ENCODE measurements around the gene KCNIP4. TPM values are rescaled to one million over a fixed set of nuclear protein-coding genes. Genes with fewer than 3 reads are reported as not detected.

The KCNIP4 gene
- total RNA-seq, 4 donors from 2014 or later = 0.19 to 0.50 (median 0.34) TPM; not detected in 1

- H3K27me3 ChIP-seq = peaks cover 0 to 14% (median 0%) of the 10 kb centered on the region in 4 donors
- DNase-seq (ENCODE audit: extremely low spot score) = no peak
- no peaks in the 10 kb centered on the region for H3K9me3 ChIP-seq
- H3K4me1 ChIP-seq = peaks cover 0 to 13% (median 6%) of the 10 kb centered on the region in 4 donors
- no peak overlapping the region for H3K27ac ChIP-seq (replicated peaks in 1 of 4)
- 53% methylated on average over 4 of the region's 4 CpGs for WGBS
- no peaks in the 10 kb centered on the region for H3K36me3 ChIP-seq
- intact Hi-C loops (cut with DNase I) = no loop called here
- TF ChIP-seq CTCF (IDR thresholded peaks at IDR 0.05) = no peak
- TF ChIP-seq POLR2A (IDR thresholded peaks at IDR 0.05; ENCODE audit: low read depth) = no peak
- TF ChIP-seq POLR2AphosphoS5 (IDR thresholded peaks at IDR 0.05) = no peak
- no peak for TF ChIP-seq EP300 (IDR thresholded peaks at IDR 0.05)
- no peak overlapping the region for H3K4me3 ChIP-seq
Observed at GRCh38 chr4:21953653-21954052, 5.1 kb upstream of the KCNIP4 start.

- Histone ChIP-seq H3K4me1 (peaks cover 0 to 18% (median 14%) of the 10 kb centered on the region in 4 donors), H3K36me3 (no peaks in the 10 kb centered on the region), H3K4me3 (no peak overlapping the region), H3K27ac (replicated peaks in 1 of 4) (no peak overlapping the region), H3K9me3 (no peaks in the 10 kb centered on the region), H3K27me3 (peaks cover 0 to 25% (median 3%) of the 10 kb centered on the region in 4 donors)
- no peak for DNase-seq (ENCODE audit: extremely low spot score)
- intact Hi-C loops (cut with DNase I) = no loop called here
- TF ChIP-seq EP300 (IDR thresholded peaks at IDR 0.05) (no peak), CTCF (IDR thresholded peaks at IDR 0.05) (no peak), POLR2A (IDR thresholded peaks at IDR 0.05; ENCODE audit: low read depth) (no peak), POLR2AphosphoS5 (IDR thresholded peaks at IDR 0.05) (no peak)
- 61% methylated on average over 3 of the region's 3 CpGs for WGBS
Observed at GRCh38 chr4:21952549-21952948, 4.0 kb upstream of the KCNIP4 start.

GRCh38 chr4:21949073-21949457 lies 493 bp upstream of the KCNIP4 start:
- no peak for TF ChIP-seq POLR2AphosphoS5 (IDR thresholded peaks at IDR 0.05)
- H3K27ac ChIP-seq (replicated peaks in 1 of 4) = no peak overlapping the region
- H3K9me3 ChIP-seq = no peaks in the 10 kb centered on the region
- H3K4me1 ChIP-seq = peaks cover 0 to 16% (median 12%) of the 10 kb centered on the region in 4 donors
- peaks cover 0 to 40% (median 4%) of the 10 kb centered on the region in 4 donors for H3K27me3 ChIP-seq
- intact Hi-C loops (cut with DNase I) = no loop called here
- WGBS = 5% methylated on average over 19 of the region's 26 CpGs
- no peak for DNase-seq (ENCODE audit: extremely low spot score)
- no peaks in the 10 kb centered on the region for H3K36me3 ChIP-seq
- H3K4me3 ChIP-seq = peak overlapping the region; percentile 49 to 55 (median 52)

- WGBS = 26% methylated on average over 18 of the region's 18 CpGs
- intact Hi-C loops (cut with DNase I) = no loop called here
- Histone ChIP-seq H3K4me3 (peak overlapping the region; percentile 49 to 55 (median 52)), H3K36me3 (no peaks in the 10 kb centered on the region), H3K27ac (replicated peaks in 1 of 4) (no peak overlapping the region), H3K9me3 (no peaks in the 10 kb centered on the region), H3K4me1 (peaks cover 0 to 16% (median 12%) of the 10 kb centered on the region in 4 donors), H3K27me3 (peaks cover 0 to 40% (median 4%) of the 10 kb centered on the region in 4 donors)
- no peak for DNase-seq (ENCODE audit: extremely low spot score)
- no peak for TF ChIP-seq CTCF (IDR thresholded peaks at IDR 0.05)
- TF ChIP-seq POLR2A (IDR thresholded peaks at IDR 0.05; ENCODE audit: low read depth) = no peak
- no peak for TF ChIP-seq EP300 (IDR thresholded peaks at IDR 0.05)
- no peak for TF ChIP-seq POLR2AphosphoS5 (IDR thresholded peaks at IDR 0.05)
Observed at GRCh38 chr4:21947791-21948346, 703 bp downstream of the KCNIP4 start.

GRCh38 chr4:21946858-21947257 lies 1.7 kb downstream of the KCNIP4 start:
- intact Hi-C loops (cut with DNase I) = no loop called here
- TF ChIP-seq CTCF (IDR thresholded peaks at IDR 0.05) (no peak), EP300 (IDR thresholded peaks at IDR 0.05) (no peak), POLR2A (IDR thresholded peaks at IDR 0.05; ENCODE audit: low read depth) (no peak), POLR2AphosphoS5 (IDR thresholded peaks at IDR 0.05) (no peak)
- H3K4me3 ChIP-seq = no peak overlapping the region
- peaks cover 0 to 45% (median 4%) of the 10 kb centered on the region in 4 donors for H3K27me3 ChIP-seq
- H3K4me1 ChIP-seq = peaks cover 0 to 16% (median 12%) of the 10 kb centered on the region in 4 donors
- DNase-seq (ENCODE audit: extremely low spot score) = no peak
- H3K27ac ChIP-seq (replicated peaks in 1 of 4) = no peak overlapping the region
- H3K9me3 ChIP-seq = no peaks in the 10 kb centered on the region
- WGBS = 80% methylated on average over 6 of the region's 6 CpGs
- H3K36me3 ChIP-seq = no peaks in the 10 kb centered on the region

All from esophagus muscularis mucosa (tissue), 4 donors.